ENCODE data around the gene STK32C.

DNA sequence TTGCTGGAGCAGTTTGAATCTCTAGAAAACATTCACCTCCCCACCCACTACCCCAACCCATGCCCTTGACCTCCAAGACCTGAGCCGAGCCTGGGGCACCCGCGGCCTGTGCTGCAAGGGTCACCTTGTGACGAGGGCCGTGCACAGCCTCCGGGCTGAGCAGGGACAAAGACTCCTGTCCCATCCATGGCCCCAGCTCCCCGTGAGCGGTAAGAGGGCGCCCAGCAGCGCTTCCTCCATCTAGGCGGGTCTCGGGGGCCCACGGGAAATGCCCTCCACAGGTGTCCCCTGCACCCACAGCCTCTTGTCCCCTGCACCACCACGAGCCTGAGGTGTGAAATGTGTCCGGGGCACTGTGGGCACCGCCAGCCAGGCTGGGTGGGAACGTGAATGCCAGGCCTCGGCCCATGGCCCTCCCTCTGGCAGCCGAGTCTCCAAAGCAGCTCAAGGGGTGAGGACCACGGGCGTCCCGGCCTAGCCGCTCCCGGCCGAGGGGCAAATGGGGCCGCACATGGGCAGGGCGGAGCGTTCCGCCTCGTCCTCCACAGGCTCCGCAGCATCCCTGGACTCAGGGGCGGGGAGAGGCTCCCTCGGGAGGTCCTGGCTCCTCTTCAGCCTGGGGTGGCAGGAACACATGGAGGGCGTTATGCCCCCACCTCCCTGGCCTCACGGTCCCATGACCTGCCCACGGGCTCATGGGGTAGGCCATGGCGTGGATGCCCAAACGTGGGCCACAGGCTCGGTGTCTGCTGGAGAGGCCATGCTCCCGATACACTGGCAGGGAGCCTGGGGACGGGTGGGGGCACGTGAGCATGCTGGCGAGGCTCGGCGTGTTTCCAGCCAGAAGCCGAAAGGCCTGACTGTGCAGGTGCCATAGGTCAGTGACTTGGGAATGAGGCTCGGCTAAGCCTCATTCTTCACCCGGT is 100.0 kb downstream of the STK32C start:
- TF ChIP-seq ZNF274 (IDR thresholded peaks at IDR 0.05; ENCODE audit: low read depth, low read length) (no peak), YY1 (IDR thresholded peaks at IDR 0.05; ENCODE audit: insufficient read depth, insufficient read length) (no peak)
